Fibroblast of skin of back (primary cell): ENCODE data around the gene MS4A12.
"Not testable (repeated sequence)": the region's sequence is repeated elsewhere in the genome, so short reads cannot be mapped to it uniquely, and the experiment has no call there.

Experiments
- DNase-seq: peaks from one replicate; pipeline ENCODE4 v3.0.0-alpha.2; 2013

Gene MS4A12

GRCh38 chr11:60512651-60513225 lies 20.2 kb downstream of the MS4A12 start:
- DNase-seq, result no peak

DNA sequence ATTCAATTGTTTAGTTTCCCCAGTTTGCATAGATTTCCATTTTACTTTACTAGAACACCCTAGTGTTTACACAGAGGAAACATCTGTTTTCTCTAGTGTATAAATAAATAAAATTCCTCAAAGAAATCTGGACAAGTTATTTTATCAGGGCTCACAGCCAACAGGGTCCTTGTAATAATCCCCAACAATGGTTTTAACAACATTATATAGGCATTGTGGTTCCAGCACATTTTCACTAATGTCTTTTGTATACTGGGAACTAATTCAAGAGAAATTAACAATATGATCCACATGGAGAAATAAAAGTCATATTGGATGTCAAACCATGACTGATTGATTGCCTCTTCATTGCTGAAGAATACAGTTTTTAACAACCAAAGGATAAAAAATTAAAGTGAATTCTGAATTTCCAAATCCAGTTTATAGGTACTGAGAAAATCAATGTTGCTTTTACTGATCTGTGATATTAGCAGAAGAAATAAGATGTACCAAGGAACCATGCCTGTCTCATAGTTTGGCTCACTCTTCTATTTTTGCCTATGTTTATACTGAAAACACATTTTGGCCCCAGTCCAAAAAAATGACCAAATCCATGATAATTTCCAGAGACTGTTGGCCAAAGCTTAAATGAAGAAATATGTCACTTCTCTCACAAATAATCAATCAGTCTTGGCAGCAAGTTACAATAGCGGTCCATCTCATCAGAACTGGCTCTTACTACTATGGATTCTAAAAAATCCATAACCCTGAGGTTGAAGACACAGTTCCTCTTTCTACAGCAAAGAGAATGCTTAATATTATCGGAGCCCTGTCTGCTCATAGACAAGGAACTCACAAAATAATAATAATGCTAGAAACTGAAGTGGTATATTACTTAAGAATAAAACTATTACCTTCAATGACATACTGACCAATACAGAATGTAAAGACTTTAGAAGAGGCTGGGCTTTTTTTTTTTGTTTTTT lies 21.2 kb downstream of the MS4A12 start:
- no peak for DNase-seq

DNA sequence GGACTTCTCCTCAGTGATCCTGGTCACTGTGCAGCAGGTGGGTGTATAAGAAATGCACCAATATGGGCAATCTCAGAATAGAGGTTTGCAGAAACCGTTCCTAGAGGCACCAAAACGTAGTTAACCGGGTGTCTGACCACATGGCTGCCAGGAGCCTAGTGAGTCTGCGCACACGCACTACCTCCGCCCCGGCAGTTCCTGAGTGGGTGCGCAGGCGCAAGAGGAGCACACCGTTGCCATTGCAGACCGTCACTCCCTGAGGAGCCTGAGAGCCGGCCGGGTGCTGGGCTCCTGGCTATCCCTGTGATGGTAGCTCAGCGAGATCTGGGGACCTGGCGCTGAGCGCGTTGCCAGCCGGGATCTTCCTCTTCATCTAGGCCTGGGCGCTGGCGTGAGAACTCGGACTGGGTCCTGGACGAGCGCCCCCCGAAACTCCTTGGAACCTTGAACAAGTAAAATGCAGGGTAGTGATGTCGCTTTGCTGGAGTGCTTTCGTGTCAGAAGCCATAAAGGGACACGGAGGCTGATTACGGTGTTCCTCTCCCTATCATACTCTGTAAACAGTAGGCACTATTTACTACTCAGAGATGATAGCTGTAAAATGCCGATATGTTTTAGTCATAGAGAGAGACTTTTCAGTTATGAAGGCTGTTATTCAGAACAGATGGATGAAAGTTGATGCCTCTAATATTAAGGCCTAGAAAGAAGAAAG lies 22.7 kb downstream of the MS4A12 start, which contains the start of gene MS4A13:
TSS of gene MS4A13 (plus strand) at position 249 of the 712 bp plus-strand sequence. CDS start 2,692 bp downstream, outside the sequence.
- DNase-seq, result no peak

GRCh38 chr11:60528465-60528864 lies 35.9 kb downstream of the MS4A12 start:
- no peak for DNase-seq

- DNase-seq, result no peak
These were observed 36.4 kb downstream of the MS4A12 start for GRCh38 chr11:60528934-60529333.

DNA sequence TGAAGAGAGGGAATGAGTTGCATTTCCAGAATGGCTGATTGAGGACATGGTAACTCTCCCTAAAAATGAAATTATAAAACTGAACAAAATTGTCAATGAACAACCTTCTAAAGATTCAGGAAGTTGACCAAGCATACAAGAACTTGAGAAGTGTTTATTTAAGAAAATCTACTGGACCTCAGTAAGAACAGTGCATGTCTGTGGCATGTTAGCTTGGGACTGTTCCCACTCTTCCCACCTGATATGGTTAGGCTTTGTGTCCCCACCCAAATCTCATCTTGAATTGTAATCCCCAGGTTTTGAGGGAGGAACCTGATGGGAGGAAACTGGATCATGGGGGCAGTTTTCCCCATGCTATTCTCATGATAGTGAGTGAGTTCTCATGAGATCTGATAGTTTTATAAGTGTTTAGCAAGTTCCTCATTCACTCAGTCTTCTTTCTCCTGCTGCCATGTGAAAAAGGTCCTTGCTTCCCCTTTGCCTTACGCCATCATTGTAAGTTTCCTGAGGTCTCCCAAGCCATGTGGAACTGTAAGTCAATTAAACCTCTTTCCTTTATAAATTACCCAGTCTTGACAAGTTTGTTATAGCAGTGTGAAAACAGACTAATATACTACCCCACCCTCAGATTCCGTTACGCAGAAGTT lies 38.0 kb downstream of the MS4A12 start:
- no peak for DNase-seq

GRCh38 chr11:60532383-60532782 lies 39.8 kb downstream of the MS4A12 start:
- DNase-seq, result not testable (repeated sequence)

DNA sequence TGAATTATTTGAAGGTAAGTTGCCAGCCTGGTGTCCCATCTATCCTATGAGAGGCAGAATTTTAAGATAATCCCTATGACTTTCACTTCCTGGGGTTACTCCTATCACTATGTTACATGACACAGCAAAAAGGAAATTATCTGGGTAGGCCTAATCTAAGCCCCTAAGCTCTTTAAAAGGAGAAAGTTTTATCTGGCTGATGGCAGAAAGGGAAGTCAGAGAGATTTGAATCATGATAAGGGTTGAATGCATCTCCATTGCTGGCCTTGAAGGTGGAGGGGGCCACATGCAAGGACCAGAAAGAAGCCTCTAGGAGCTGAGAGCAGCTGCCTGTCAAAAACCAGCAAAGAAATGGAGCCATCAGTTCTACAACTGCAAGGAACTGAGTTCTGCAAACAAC lies 46.0 kb downstream of the MS4A12 start:
- not testable (repeated sequence) for DNase-seq

DNA sequence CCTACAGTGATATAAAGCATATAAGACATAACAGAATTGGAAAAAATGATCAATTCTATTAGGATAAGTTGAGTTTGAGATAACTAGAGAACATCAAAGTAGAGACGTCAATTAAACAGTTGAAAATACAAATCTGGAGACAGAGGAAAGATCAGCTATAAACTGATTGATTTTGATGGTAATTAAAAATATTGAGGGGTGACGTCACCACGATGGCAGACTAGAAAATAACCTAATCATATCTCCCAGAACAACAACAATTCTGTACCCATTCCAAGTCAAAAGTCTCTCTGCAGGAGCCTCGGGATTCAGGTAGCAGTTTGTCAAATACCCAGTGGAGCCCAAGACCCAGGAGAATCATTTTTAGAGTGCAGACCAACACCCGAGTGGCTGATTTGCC lies 51.5 kb downstream of the MS4A12 start:
- no peak for DNase-seq
